ENCODE results near the gene ZDHHC3.
A peak's percentile ranks its signal among the peaks of the same experiment; 100 is the strongest.

The ZDHHC3 gene

GRCh38 chr3:44924457-44925084, 51.4 kb downstream of the ZDHHC3 start:
- DNase-seq: no peak

- DNase-seq: no peak
Observed at GRCh38 chr3:44923632-44924456, 52.1 kb downstream of the ZDHHC3 start.

- no peak for DNase-seq
Observed at GRCh38 chr3:44920081-44920480, 55.9 kb downstream of the ZDHHC3 start.

GRCh38 chr3:44918581-44918980, 57.4 kb downstream of the ZDHHC3 start:
- DNase-seq: no peak

- DNase-seq: no peak
Observed at GRCh38 chr3:44918087-44918486, 57.9 kb downstream of the ZDHHC3 start.

GRCh38 chr3:44915702-44916438, 60.1 kb downstream of the ZDHHC3 start:
- DNase-seq: no peak

- no peak for DNase-seq
Observed at GRCh38 chr3:44914936-44915335, 61.0 kb downstream of the ZDHHC3 start.

- DNase-seq: peak; percentile 62
Observed at GRCh38 chr3:44913868-44914468, 62.0 kb downstream of the ZDHHC3 start.

GRCh38 chr3:44910693-44911092, 65.3 kb downstream of the ZDHHC3 start:
- DNase-seq: no peak

GRCh38 chr3:44909063-44909462, 66.9 kb downstream of the ZDHHC3 start:
- DNase-seq: no peak

GRCh38 chr3:44907612-44908011, 68.4 kb downstream of the ZDHHC3 start:
- DNase-seq: no peak

- DNase-seq: no peak
Observed at GRCh38 chr3:44906997-44907396, 69.0 kb downstream of the ZDHHC3 start.

GRCh38 chr3:44905446-44906157, 70.4 kb downstream of the ZDHHC3 start:
- no peak for DNase-seq

GRCh38 chr3:44903751-44904150, 72.2 kb downstream of the ZDHHC3 start:
- no peak for DNase-seq

GRCh38 chr3:44903314-44903713, 72.7 kb downstream of the ZDHHC3 start:
- no peak for DNase-seq

GRCh38 chr3:44902628-44903027, 73.3 kb downstream of the ZDHHC3 start:
- no peak for DNase-seq

GRCh38 chr3:44899683-44900367, 76.1 kb downstream of the ZDHHC3 start:
- DNase-seq: no peak

GRCh38 chr3:44896440-44896839, 79.5 kb downstream of the ZDHHC3 start:
- DNase-seq: no peak

GRCh38 chr3:44894485-44894884, 81.5 kb downstream of the ZDHHC3 start:
- no peak for DNase-seq

- DNase-seq: no peak
Observed at GRCh38 chr3:44893097-44893496, 82.9 kb downstream of the ZDHHC3 start.

GRCh38 chr3:44892689-44893088, 83.3 kb downstream of the ZDHHC3 start:
- no peak for DNase-seq

GRCh38 chr3:44890852-44891251, 85.1 kb downstream of the ZDHHC3 start:
- DNase-seq: no peak

All from stimulated activated CD4-positive, alpha-beta T cell treated with anti-CD3 and anti-CD28 coated beads, Interleukin-12 subunit alpha, Interleukin-12 subunit beta, amount 100 ng/mL, for 4 hours (primary cell).